ENCODE measurements around the gene TOR1B.

Gene TOR1B

DNA sequence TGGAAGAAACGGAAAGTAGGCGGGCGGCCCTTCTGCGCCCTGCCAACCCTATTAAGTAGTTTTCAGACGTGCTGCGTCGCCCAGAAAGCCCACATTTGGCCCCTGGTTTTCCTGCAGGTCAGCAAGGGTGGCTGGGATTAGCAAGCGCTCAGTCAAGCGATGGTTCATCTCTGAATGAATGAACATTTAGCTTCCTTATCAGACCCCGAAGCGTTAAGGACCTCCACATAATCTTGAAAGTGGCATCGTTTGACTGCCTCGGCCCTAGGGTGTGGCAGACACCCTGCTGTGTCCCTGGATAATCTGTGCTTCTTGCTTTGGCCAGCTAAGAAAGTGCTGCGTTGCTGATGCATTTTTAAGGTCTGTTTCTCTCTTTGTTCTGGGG, 684 bp downstream of the TOR1B start (continued):
- TF ChIP-seq, protein P1, sequence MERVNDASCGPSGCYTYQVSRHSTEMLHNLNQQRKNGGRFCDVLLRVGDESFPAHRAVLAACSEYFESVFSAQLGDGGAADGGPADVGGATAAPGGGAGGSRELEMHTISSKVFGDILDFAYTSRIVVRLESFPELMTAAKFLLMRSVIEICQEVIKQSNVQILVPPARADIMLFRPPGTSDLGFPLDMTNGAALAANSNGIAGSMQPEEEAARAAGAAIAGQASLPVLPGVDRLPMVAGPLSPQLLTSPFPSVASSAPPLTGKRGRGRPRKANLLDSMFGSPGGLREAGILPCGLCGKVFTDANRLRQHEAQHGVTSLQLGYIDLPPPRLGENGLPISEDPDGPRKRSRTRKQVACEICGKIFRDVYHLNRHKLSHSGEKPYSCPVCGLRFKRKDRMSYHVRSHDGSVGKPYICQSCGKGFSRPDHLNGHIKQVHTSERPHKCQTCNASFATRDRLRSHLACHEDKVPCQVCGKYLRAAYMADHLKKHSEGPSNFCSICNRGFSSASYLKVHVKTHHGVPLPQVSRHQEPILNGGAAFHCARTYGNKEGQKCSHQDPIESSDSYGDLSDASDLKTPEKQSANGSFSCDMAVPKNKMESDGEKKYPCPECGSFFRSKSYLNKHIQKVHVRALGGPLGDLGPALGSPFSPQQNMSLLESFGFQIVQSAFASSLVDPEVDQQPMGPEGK (CRISPR knock-in tag; IDR thresholded peaks at IDR 0.05; ENCODE audit: borderline replicate concordance) = no peak
- TF ChIP-seq SNAI2 (CRISPR knock-in tag; IDR thresholded peaks at IDR 0.05) = no peak
- TF ChIP-seq BACH2 (CRISPR knock-in tag; IDR thresholded peaks at IDR 0.05; ENCODE audit: borderline replicate concordance) = no peak
- TF ChIP-seq, protein P2, sequence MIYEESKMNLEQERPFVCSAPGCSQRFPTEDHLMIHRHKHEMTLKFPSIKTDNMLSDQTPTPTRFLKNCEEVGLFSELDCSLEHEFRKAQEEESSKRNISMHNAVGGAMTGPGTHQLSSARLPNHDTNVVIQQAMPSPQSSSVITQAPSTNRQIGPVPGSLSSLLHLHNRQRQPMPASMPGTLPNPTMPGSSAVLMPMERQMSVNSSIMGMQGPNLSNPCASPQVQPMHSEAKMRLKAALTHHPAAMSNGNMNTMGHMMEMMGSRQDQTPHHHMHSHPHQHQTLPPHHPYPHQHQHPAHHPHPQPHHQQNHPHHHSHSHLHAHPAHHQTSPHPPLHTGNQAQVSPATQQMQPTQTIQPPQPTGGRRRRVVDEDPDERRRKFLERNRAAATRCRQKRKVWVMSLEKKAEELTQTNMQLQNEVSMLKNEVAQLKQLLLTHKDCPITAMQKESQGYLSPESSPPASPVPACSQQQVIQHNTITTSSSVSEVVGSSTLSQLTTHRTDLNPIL (CRISPR knock-in tag; IDR thresholded peaks at IDR 0.05; ENCODE audit: low read depth) = no peak
- TF ChIP-seq OSR1 (CRISPR knock-in tag; IDR thresholded peaks at IDR 0.05) = no peak
- TF ChIP-seq, protein P3, sequence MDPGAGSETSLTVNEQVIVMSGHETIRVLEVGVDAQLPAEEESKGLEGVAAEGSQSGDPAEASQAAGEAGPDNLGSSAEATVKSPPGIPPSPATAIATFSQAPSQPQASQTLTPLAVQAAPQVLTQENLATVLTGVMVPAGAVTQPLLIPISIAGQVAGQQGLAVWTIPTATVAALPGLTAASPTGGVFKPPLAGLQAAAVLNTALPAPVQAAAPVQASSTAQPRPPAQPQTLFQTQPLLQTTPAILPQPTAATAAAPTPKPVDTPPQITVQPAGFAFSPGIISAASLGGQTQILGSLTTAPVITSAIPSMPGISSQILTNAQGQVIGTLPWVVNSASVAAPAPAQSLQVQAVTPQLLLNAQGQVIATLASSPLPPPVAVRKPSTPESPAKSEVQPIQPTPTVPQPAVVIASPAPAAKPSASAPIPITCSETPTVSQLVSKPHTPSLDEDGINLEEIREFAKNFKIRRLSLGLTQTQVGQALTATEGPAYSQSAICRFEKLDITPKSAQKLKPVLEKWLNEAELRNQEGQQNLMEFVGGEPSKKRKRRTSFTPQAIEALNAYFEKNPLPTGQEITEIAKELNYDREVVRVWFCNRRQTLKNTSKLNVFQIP (CRISPR knock-in tag; IDR thresholded peaks at IDR 0.05; ENCODE audit: borderline replicate concordance, low read depth) = no peak
- TF ChIP-seq ZFP3 (CRISPR knock-in tag; IDR thresholded peaks at IDR 0.05) = no peak

DNA sequence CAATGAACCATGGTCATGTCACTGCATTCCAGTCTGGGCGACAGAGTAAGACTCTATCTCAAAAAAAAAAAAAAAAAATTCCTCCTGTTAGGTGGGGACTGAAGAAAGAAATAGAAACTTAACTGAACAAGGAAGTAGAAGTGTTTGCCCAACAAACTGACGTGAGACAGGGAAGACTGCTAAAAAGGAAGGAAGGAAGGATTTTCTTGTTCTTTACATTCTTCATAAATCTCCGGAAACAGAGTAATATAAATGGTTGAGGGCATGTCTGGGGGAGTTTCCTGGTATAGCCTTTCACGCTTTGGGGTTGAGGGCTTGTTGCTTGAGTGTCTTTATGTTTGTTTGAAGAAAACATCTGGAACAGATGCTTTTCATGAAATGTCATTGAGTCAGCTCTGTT, 3.1 kb downstream of the TOR1B start:
- no peak for TF ChIP-seq ZNF565 (CRISPR knock-in tag; conservative IDR thresholded peaks at IDR 0.05; ENCODE audit: low read depth)
- TF ChIP-seq, protein P4, sequence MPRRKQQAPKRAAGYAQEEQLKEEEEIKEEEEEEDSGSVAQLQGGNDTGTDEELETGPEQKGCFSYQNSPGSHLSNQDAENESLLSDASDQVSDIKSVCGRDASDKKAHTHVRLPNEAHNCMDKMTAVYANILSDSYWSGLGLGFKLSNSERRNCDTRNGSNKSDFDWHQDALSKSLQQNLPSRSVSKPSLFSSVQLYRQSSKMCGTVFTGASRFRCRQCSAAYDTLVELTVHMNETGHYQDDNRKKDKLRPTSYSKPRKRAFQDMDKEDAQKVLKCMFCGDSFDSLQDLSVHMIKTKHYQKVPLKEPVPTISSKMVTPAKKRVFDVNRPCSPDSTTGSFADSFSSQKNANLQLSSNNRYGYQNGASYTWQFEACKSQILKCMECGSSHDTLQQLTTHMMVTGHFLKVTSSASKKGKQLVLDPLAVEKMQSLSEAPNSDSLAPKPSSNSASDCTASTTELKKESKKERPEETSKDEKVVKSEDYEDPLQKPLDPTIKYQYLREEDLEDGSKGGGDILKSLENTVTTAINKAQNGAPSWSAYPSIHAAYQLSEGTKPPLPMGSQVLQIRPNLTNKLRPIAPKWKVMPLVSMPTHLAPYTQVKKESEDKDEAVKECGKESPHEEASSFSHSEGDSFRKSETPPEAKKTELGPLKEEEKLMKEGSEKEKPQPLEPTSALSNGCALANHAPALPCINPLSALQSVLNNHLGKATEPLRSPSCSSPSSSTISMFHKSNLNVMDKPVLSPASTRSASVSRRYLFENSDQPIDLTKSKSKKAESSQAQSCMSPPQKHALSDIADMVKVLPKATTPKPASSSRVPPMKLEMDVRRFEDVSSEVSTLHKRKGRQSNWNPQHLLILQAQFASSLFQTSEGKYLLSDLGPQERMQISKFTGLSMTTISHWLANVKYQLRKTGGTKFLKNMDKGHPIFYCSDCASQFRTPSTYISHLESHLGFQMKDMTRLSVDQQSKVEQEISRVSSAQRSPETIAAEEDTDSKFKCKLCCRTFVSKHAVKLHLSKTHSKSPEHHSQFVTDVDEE (CRISPR knock-in tag; IDR thresholded peaks at IDR 0.05) = no peak
- TF ChIP-seq, protein P5, sequence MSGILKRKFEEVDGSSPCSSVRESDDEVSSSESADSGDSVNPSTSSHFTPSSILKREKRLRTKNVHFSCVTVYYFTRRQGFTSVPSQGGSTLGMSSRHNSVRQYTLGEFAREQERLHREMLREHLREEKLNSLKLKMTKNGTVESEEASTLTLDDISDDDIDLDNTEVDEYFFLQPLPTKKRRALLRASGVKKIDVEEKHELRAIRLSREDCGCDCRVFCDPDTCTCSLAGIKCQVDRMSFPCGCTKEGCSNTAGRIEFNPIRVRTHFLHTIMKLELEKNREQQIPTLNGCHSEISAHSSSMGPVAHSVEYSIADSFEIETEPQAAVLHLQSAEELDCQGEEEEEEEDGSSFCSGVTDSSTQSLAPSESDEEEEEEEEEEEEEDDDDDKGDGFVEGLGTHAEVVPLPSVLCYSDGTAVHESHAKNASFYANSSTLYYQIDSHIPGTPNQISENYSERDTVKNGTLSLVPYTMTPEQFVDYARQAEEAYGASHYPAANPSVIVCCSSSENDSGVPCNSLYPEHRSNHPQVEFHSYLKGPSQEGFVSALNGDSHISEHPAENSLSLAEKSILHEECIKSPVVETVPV (CRISPR knock-in tag; IDR thresholded peaks at IDR 0.05) = no peak
- no peak for TF ChIP-seq ZNF70 (CRISPR knock-in tag; IDR thresholded peaks at IDR 0.05)
- TF ChIP-seq CSDC2 (CRISPR knock-in tag; IDR thresholded peaks at IDR 0.05) = no peak
- no peak for TF ChIP-seq ZC3H10 (CRISPR knock-in tag; IDR thresholded peaks at IDR 0.05)
- no peak for TF ChIP-seq PPARA (CRISPR knock-in tag; IDR thresholded peaks at IDR 0.05; ENCODE audit: borderline replicate concordance)
- ATAC-seq = no peak

DNA sequence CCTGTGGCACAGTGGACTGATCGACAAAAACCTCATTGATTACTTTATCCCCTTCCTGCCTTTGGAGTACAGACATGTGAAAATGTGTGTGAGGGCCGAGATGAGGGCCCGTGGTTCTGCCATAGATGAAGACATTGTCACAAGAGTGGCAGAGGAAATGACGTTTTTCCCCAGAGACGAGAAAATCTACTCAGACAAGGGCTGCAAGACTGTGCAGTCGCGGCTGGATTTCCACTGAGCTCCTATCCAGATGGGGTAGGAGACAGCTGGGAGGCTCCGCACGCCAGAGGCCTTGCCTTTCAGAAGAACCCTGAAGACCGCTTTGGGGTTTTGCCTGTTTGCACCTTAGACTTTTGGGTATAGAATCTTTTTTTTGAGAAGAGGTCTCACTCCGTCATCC, 6.4 kb downstream of the TOR1B start:
- TF ChIP-seq ZNF565 (CRISPR knock-in tag; conservative IDR thresholded peaks at IDR 0.05; ENCODE audit: low read depth) = no peak
- no peak for TF ChIP-seq GLIS3 (CRISPR knock-in tag; IDR thresholded peaks at IDR 0.05)
- TF ChIP-seq ZNF8 (CRISPR knock-in tag; IDR thresholded peaks at IDR 0.05) = no peak
- ATAC-seq = no peak

DNA sequence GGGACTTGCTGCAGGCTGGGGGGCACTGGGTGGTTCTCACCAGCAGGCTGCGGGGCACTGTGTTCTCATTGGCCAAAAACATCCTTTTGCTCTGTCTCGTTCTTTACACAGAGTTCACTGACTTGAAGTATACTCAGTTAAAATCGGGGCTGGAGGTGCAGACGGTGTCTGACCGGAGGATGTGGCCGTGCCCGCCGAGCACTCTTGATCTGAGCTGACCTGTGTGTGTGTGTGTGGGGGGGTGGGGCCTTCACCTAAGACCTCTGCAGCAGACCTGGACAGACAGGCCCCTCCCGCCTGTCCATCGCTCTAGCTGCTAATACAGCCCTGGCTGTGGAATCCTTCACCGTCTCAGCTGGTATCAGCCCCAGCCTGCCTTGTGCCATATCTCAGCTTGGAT, 7.1 kb downstream of the TOR1B start:
- peak; percentile 5; the same call in 2 of the 3 replicates for ATAC-seq

More for the DNA sequence above, 7.1 kb downstream of the TOR1B start:
- TF ChIP-seq, protein P2 (CRISPR knock-in tag; IDR thresholded peaks at IDR 0.05; ENCODE audit: low read depth) = no peak
- TF ChIP-seq TOX (CRISPR knock-in tag; IDR thresholded peaks at IDR 0.05; ENCODE audit: borderline replicate concordance) (no peak), CSDC2 (CRISPR knock-in tag; IDR thresholded peaks at IDR 0.05) (no peak), OSR1 (CRISPR knock-in tag; IDR thresholded peaks at IDR 0.05) (no peak), ARNTL (CRISPR knock-in tag; IDR thresholded peaks at IDR 0.05; ENCODE audit: borderline replicate concordance, low read depth) (no peak), GLIS3 (CRISPR knock-in tag; IDR thresholded peaks at IDR 0.05) (no peak), ISL1 (CRISPR knock-in tag; IDR thresholded peaks at IDR 0.05) (no peak), ZC3H10 (CRISPR knock-in tag; IDR thresholded peaks at IDR 0.05) (no peak), ZFP30 (CRISPR knock-in tag; IDR thresholded peaks at IDR 0.05) (no peak), ESRRG (CRISPR knock-in tag; IDR thresholded peaks at IDR 0.05) (no peak), ZNF8 (CRISPR knock-in tag; IDR thresholded peaks at IDR 0.05) (no peak)
- TF ChIP-seq, protein P5 (CRISPR knock-in tag; IDR thresholded peaks at IDR 0.05) = no peak
